HCT116 (cell line): ENCODE measurements around the gene C1orf52. TPM values are rescaled to one million over a fixed set of nuclear protein-coding genes. Genes with fewer than 3 reads are reported as not detected.

Experiments used
- ATAC-seq: fragments of 200-7000 bp; cut with Tn5 transposase; 2 replicates; pipeline ENCODE4 v1.9.1; 2020; ENCODE audit warnings: mild to moderate bottlenecking, moderate library complexity
- BruUV-seq: library from RNA; stranded (reverse); fragments of 400-500 nt; replicated peaks from 2 replicates; lab custom pipeline; 2021; lab: Mats Ljungman, UMichigan
- CTCF ChIA-PET: fragments of 300-600 bp; sonication (Branson Sonifier 250); formaldehyde crosslinking; loops from one replicate; lab custom pipeline; 2021; ENCODE audit warnings: antibody characterized with exemption; lab: Charles Lee
- POLR2A ChIA-PET: fragments of 300-600, 350-600 bp; sonication (Branson Sonifier 250); formaldehyde crosslinking; loops from one replicate; lab custom pipeline; 2021; ENCODE audit warnings: antibody characterized with exemption; lab: Charles Lee
- RAD21 ChIA-PET, 2 experiments: fragments of 300-600 bp; sonication (Branson Sonifier 250); formaldehyde crosslinking; loops; one replicate each; lab custom pipeline; 2023; ENCODE audit warnings: low total read pairs in 2 of 2; ENCODE audit not compliant: uncharacterized antibody in 2 of 2, unreplicated experiment in 2 of 2, low non-redundant PET in 1 of 2; lab: Charles Lee
- DNase-seq: peaks from one replicate; pipeline ENCODE4 v3.0.0-alpha.2; 2010; ENCODE audit warnings: low read depth, low spot score
- H2AFZ ChIP-seq: fragments of 200-600 bp; shearing (Covaris generic), sonication (generic); 2 replicates; pipeline ENCODE4 v1.6.1; 2017; ENCODE audit warnings: low read depth, mixed run types, mixed read lengths, antibody characterized with exemption, low read length; ENCODE audit not compliant: poor library complexity, severe bottlenecking
- H3K27ac ChIP-seq: 2 replicates; pipeline ENCODE4 v1.5.1; 2012; ENCODE audit warnings: low read depth, low read length
- H3K27me3 ChIP-seq: fragments of 200-600 bp; sonication (generic); 2 replicates; pipeline ENCODE4 v1.6.1; 2016; ENCODE audit warnings: mixed run types, low read length, mixed read lengths; ENCODE audit not compliant: insufficient read depth
- H3K36me3 ChIP-seq, 2 experiments: fragments of 200-500 bp in 1 of 2; fragments of 200-600 bp in 1 of 2; sonication (Bioruptor generic) in 1 of 2; sonication (generic) in 1 of 2; 2 replicates each; pipeline versions ENCODE4 v1.5.1 to v1.6.1; 2014 to 2016; ENCODE audit warnings: low read length in 2 of 2, inconsistent platforms in 1 of 2, mixed read lengths in 1 of 2, mixed run types in 1 of 2; ENCODE audit not compliant: insufficient read depth in 2 of 2, control insufficient read depth in 1 of 2
- H3K4me1 ChIP-seq, 2 experiments: fragments of 200-600 bp in 1 of 2; sonication (generic) in 1 of 2; 2 replicates each; pipeline versions ENCODE4 v1.5.1 to v1.6.1; 2012 to 2017; ENCODE audit warnings: low read length in 2 of 2, inconsistent platforms in 1 of 2, mild to moderate bottlenecking in 1 of 2, mixed read lengths in 1 of 2, mixed run types in 1 of 2, moderate library complexity in 1 of 2; ENCODE audit not compliant: insufficient read depth in 2 of 2, control insufficient read depth in 1 of 2
- H3K4me2 ChIP-seq: fragments of 200-600 bp; sonication (generic); 2 replicates; pipeline ENCODE4 v1.6.1; 2017; ENCODE audit warnings: mixed run types, low read length, mixed read lengths
- H3K4me3 ChIP-seq, 2 experiments: fragments of 200-600 bp in 1 of 2; sonication (generic) in 1 of 2; replicated peaks in 1 of 2; 2 replicates each; pipeline ENCODE4 v1.5.1; 2011 to 2016; ENCODE audit warnings: low read length in 2 of 2, control low read depth in 1 of 2, low read depth in 1 of 2, mild to moderate bottlenecking in 1 of 2, mixed read lengths in 1 of 2, mixed run types in 1 of 2
- H3K79me2 ChIP-seq: fragments of 200-600 bp; sonication (generic); 2 replicates; pipeline ENCODE4 v1.6.1; 2017; ENCODE audit warnings: mild to moderate bottlenecking, mixed run types, low read length, moderate library complexity, mixed read lengths; ENCODE audit not compliant: insufficient read depth
- H3K9ac ChIP-seq: fragments of 200-600 bp; sonication (generic); 2 replicates; pipeline ENCODE4 v1.6.1; 2016; ENCODE audit warnings: low read length, mixed read lengths
- H3K9me2 ChIP-seq: fragments of 200-600 bp; sonication (generic), shearing (Covaris generic); 2 replicates; pipeline ENCODE4 v1.6.1; 2017; ENCODE audit warnings: mixed run types, mild to moderate bottlenecking, moderate library complexity; ENCODE audit not compliant: insufficient read depth
- H3K9me3 ChIP-seq, 2 experiments: fragments of 200-500 bp in 1 of 2; fragments of 200-600 bp in 1 of 2; sonication (Bioruptor generic) in 1 of 2; sonication (generic) in 1 of 2; 2 replicates each; pipeline ENCODE4 v1.6.1; 2014 to 2017; ENCODE audit warnings: low read length in 2 of 2, mixed read lengths in 2 of 2, inconsistent platforms in 1 of 2, low read depth in 1 of 2, mild to moderate bottlenecking in 1 of 2, mixed run types in 1 of 2, moderate library complexity in 1 of 2; ENCODE audit not compliant: control insufficient read depth in 1 of 2, insufficient read depth in 1 of 2
- H4K20me1 ChIP-seq: fragments of 200-600 bp; sonication (generic), shearing (Covaris generic); 2 replicates; pipeline ENCODE4 v1.6.1; 2017; ENCODE audit warnings: mixed run types, mild to moderate bottlenecking, moderate library complexity; ENCODE audit not compliant: insufficient read depth
- ATF3 ChIP-seq: IDR thresholded peaks from 2 replicates; pipeline ENCODE4 v1.6.1; 2012
- CBX3 ChIP-seq: IDR thresholded peaks from 2 replicates; pipeline ENCODE4 v1.6.1; 2012; ENCODE audit warnings: low read depth
- CEBPB ChIP-seq: IDR thresholded peaks from 2 replicates; pipeline ENCODE4 v1.6.1; 2012; ENCODE audit warnings: low read depth
- ELF1 ChIP-seq: IDR thresholded peaks from 2 replicates; pipeline ENCODE4 v1.6.1; 2012; ENCODE audit warnings: low read depth, borderline replicate concordance
- EZH2phosphoT487 ChIP-seq: fragments of 200-600 bp; IDR thresholded peaks from 2 replicates; pipeline ENCODE4 v1.6.1; 2018; ENCODE audit warnings: antibody characterized with exemption, borderline replicate concordance
- POLR2AphosphoS5 ChIP-seq: IDR thresholded peaks from 2 replicates; pipeline ENCODE4 v1.6.1; 2011; ENCODE audit warnings: mild to moderate bottlenecking, low read depth, low read length, moderate library complexity
- RAD21 ChIP-seq: IDR thresholded peaks from 2 replicates; pipeline ENCODE4 v1.6.1; 2012; ENCODE audit warnings: low read depth, mild to moderate bottlenecking
- SIN3A ChIP-seq: IDR thresholded peaks from 2 replicates; pipeline ENCODE4 v1.6.1; 2012; ENCODE audit warnings: low read depth
- TCF7L2 ChIP-seq: IDR thresholded peaks from 2 replicates; pipeline ENCODE4 v1.7.0; 2011; ENCODE audit warnings: borderline replicate concordance, inconsistent platforms; ENCODE audit not compliant: insufficient read depth, insufficient read length; ENCODE audit errors: extremely low read depth
- YY1 ChIP-seq: IDR thresholded peaks from 2 replicates; pipeline ENCODE4 v1.6.1; 2011; ENCODE audit warnings: low read length, low read depth, moderate library complexity, mild to moderate bottlenecking; ENCODE audit not compliant: insufficient replicate concordance; ENCODE audit errors: extremely low read depth
- ZBTB33 ChIP-seq: IDR thresholded peaks from 2 replicates; pipeline ENCODE4 v1.6.1; 2011; ENCODE audit warnings: mild to moderate bottlenecking, low read length, moderate library complexity; ENCODE audit not compliant: insufficient replicate concordance; ENCODE audit errors: extremely low read depth
- ZFX ChIP-seq: fragments of 450-650 bp; IDR thresholded peaks from 2 replicates; pipeline ENCODE4 v1.6.1; 2017
- ZNF274 ChIP-seq: fragments of 200-500 bp; sonication (Bioruptor generic); IDR thresholded peaks from 2 replicates; pipeline ENCODE4 v1.6.1; 2014; ENCODE audit warnings: mild to moderate bottlenecking, low read depth, low read length, inconsistent platforms
- intact Hi-C: fragments of 100-400 bp; cut with micrococcal nuclease; formaldehyde crosslinking; loops from 2 replicates; pipeline ENCODE4 v1.10.0; 2022
- total RNA-seq: library from RNA; stranded (reverse); gene quantifications from one replicate; pipeline ENCODE4 v1.2.1, GENCODE V29; 2021; ENCODE audit not compliant: unreplicated experiment

C1orf52 gene
- total RNA-seq, 1 experiment from 2014 or later, result 23.3 TPM

- POLR2A ChIA-PET, result interaction anchor here (1.0 to 2.0 kb wide), 5 partner anchors 8 to 22 kb away, joined by 3 to 9 read pairs (median 5); no protein-coding TSS in a partner anchor
- no peaks in the 10 kb centered on the region for H3K9me2 ChIP-seq
- ATAC-seq, result no peak
- BruUV-seq, result no TSS peak
- no peak for DNase-seq
- CTCF ChIA-PET, result interaction anchor here (1.2 to 3.0 kb wide), 6 partner anchors 14 to 331 kb away, joined by 3 to 24 read pairs (median 4); partner anchors contain the start of gene C1orf52
- peaks cover 16 to 46% of the 10 kb centered on the region in 2 experiments for H3K4me1 ChIP-seq
- no peaks in the 10 kb centered on the region for H3K9me3 ChIP-seq
- H3K27ac ChIP-seq, result peak overlapping the region; percentile 67
- no peaks in the 10 kb centered on the region for H3K27me3 ChIP-seq
- H3K9ac ChIP-seq, result peak overlapping the region; percentile 75
- H3K4me2 ChIP-seq, result peak overlapping the region; percentile 87
- no peaks in the 10 kb centered on the region for H4K20me1 ChIP-seq
- peaks cover 54% of the 10 kb centered on the region for H3K79me2 ChIP-seq
- intact Hi-C loops, result no loop called here
- H3K36me3 ChIP-seq, result peaks cover 0 to 5% of the 10 kb centered on the region in 2 experiments; a peak in 1 of 4 replicates
- H3K4me3 ChIP-seq, result peak overlapping the region; percentile 67 to 70
- TF ChIP-seq ELF1, result no peak
- TF ChIP-seq YY1, result no peak
- TF ChIP-seq ZBTB33, result no peak
- TF ChIP-seq ZNF274, result no peak
- no peak for TF ChIP-seq ZFX
- TF ChIP-seq POLR2AphosphoS5, result no peak
- TF ChIP-seq CBX3, result no peak
- no peak for TF ChIP-seq TCF7L2
- no peak for TF ChIP-seq RAD21
- TF ChIP-seq ATF3, result no peak
- no peak for TF ChIP-seq CEBPB
- TF ChIP-seq EZH2phosphoT487, result no peak
- no peak for TF ChIP-seq SIN3A
- RAD21 ChIA-PET, result interaction anchor here (1.2 to 1.5 kb wide), 2 partner anchors 17 to 331 kb away, joined by 4 to 6 read pairs; partner anchors contain the start of gene C1orf52 (in 1 of the 2)
- no peak overlapping the region for H2AFZ ChIP-seq
Measured at GRCh38 chr1:85275701-85276214, 16.3 kb upstream of the C1orf52 start.
